ENCODE data around the gene KBTBD12.

The KBTBD12 gene

DNA sequence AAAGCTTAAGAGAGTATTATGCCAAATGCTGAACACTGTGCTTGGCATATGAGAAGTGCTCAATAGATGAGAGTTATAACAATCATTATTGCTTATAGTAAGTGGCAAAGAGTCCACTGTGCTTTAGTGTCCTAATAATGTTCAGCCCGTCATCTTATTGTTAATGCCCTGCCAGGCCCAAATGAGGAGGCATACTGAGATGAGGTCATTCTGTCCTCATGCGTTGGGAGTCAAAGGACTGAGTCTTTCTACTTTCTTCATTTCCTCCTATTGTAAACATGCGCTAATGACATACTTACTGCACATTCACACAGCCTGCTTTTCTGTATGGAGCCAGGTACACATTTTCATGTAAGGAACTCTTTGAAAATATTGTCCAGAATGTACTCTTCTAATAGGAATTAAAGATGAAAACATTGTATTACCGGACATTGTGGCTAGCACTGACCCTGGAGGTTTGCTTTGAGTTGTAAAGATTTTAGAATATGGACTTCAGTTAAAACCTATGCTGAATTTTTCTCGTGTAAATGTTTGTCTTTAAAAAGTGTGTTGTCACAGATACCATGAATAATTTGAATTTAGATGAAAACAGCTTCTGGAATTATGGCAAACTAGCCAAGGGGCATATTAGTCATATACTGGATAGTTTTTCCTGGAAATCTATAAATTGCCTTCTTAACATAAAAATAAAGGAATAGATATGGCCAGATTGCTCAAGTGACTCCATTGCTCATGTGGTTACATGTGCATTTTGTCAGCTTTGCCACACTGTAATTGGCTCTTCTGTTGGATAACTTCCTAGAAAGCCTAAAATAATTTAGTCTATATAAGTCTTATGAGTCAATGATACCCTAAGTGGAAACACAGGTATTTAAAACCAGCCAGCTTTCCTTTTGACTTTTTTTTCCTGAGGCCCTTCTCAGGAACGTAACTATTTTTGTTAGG is 38.3 kb downstream of the KBTBD12 start:
- no peak for DNase-seq (ENCODE audit: low read depth in 2 of 2)

- no peak for DNase-seq (ENCODE audit: low read depth in 2 of 2)
Measured at GRCh38 chr3:127954640-127955039, 39.6 kb downstream of the KBTBD12 start.

DNA sequence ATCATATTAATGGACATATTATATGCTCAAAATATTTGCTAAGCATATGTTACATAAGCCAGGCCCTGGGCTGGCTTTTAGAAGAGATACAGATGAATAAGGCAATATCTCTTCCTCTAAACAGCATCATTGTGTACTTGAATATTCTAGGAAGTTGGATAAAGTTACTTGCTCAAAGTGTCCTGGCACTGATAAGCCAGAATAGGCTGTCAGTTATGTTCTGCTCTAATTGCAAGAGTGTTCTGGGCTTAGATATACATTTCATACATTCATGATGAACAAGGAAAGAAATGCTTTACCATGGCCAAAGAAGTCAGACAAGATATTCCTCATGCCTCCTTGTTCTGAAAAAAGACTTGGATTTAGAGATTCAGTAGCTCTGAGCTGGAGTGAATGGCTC is 40.7 kb downstream of the KBTBD12 start:
- DNase-seq (ENCODE audit: low read depth in 2 of 2) = no peak

DNA sequence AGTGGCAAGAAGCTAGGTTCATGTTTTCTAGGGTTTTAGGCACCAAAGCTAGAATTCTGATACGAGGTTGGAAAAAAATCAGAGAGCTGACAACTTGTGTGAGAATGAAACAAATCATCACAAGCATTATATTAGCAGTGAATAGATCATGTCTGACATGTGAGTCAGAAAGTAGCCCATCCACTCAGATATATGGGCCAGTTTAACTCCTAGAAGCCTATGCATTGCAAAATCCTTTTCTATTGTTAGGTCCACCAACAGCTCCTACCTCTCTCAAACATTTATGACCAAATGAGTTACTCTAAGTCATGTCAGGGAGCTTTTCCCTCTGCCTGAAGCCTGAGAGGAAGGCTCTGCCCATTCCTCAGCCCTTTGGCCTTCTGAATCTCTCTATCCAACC is 44.0 kb downstream of the KBTBD12 start:
- DNase-seq (ENCODE audit: low read depth in 2 of 2) = no peak

DNA sequence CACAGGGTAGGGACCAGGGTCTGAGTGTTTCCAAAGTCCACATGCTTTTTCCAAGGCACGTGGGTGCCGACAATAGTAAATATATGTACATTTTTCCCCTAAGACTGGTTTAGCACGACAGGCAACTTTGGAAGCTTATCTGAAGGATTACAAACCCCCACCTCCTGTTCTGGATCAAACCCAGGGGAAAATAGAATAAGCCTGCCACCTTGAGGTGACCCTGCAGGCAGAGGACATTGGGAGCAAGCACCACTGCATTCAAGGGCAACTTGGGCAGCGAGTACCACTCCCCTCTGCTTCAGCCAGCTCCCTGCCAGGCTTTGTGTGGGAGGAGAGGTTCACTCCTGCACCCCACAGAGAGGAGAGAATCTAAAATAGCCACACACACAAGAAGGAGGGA is 44.8 kb downstream of the KBTBD12 start:
- no peak for DNase-seq (ENCODE audit: low read depth in 2 of 2)

DNA sequence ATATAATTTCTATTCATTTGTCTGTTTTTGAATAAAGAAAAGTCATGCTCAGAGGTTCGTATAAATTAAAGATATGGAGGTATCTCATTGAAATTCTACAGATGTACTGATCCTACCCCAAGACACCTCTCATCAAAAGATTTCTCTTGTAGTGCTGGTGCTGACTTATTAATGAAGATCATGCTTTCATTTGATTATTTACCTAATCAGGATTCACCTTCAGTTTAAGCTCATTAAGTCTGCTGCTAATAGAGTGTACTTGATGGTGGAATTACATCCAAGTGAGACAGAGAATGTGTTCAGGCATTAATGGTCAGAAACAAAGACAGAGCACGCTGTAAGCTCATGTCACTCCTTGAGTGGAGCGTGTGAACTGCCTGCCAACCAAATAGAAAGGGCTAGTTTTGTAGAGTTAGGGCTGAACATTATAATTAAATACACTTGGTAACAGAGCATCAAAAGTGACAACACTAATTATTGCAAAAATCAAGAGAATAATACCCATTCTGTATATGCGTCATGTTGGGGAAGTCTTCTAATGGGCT is 45.5 kb downstream of the KBTBD12 start:
- DNase-seq (ENCODE audit: low read depth in 2 of 2) = no peak

DNA sequence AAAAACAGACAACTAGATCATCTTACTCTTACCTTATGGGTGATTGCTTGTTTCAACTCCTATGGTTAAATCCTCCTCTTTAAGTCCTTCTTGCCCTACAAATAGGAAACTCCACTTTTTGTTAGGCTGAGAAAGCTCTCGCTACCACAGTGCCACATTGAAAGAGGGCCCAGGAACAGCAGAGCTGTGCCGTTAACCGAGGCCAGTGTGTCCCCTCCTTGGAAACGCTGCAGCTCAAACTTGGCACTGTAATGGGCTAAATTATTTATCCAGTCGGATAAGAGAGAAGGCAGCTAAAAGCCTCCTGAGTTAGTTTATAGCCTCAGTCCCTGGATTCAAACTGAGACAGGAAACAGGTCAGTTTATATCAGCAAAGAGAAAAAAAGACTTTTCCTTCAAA is 46.1 kb downstream of the KBTBD12 start:
- DNase-seq (ENCODE audit: low read depth in 2 of 2) = no peak

DNA sequence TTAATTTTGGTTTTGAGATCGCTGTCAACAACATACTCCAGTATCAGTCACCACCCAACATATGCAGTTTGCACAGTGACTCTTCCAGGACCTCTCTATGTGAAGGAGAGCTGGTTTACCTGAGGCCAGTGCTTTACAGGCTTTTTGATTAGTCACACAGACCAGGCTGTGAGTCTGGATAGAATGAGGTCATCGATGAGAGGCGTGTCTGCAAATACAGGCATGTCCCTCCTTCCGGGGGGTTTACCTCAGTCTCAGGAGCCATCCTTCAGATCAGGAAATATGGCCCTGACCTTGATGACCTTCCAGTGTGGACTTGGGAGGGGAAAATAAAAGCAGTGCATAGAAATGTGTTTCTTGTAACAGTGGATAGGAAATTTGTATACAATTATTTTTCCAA is 46.9 kb downstream of the KBTBD12 start:
- DNase-seq (ENCODE audit: low read depth in 2 of 2) = no peak

DNA sequence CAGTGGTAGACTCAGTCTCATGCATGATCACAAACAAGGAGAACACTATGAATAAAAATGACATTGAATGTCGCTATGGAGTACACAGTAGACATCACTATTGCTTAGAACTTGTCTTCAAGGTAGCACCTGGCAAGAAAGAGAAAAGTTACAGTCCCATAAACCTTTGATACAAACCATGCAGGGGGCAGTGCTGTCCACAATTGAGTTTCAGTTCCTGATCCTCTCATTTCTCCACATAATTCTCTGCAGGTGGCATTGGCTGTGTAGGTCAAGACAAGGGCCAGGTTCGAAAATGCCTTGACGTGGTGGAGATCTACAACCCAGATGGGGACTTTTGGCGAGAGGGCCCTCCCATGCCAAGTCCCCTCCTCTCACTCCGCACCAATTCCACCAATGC is 47.9 kb downstream of the KBTBD12 start:
- DNase-seq (ENCODE audit: low read depth in 2 of 2) = no peak

- no peak for DNase-seq (ENCODE audit: low read depth in 2 of 2)
Measured at GRCh38 chr3:127964053-127964452, 49.0 kb downstream of the KBTBD12 start.

DNA sequence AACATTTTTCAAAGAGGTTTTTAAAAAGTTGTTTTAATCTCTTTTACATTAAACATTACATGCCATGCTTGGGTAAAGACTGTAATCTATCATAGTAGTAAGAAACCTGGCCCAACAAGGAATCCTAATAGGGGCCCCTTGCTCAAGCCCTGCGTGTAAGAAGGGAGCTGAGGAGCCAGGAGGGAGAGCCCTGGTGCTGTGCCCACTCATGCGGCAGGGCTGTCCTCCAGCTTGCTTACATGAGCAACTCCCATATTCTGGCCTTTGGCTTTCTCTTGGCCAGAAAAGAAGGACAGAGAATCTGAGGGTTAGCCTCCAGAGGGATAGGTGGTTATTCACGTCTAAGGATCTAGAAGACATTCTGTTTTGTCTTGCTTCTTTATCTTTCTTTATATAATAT is 49.8 kb downstream of the KBTBD12 start:
- DNase-seq (ENCODE audit: low read depth in 2 of 2) = no peak

DNA sequence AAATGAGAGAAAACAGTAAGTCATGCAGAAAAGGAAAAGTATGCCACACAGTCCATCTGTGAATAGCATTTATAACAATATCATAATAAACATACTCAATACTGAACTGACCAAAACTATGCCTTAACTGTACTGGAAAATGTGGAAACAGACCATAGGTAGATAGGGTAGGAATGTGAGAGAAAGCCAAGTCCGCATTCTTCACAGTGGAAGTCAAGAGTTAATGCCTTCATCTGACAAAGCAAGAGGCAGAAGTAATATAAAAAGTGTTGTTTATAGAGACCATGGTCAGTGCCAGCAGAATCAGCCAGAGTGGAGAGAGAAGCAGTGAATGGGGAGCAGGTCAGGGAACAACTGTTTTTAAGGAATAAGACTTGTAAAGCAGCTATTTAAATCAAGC is 52.3 kb downstream of the KBTBD12 start:
- no peak for DNase-seq (ENCODE audit: low read depth in 2 of 2)

GRCh38 chr3:127970966-127971592 is 56.0 kb downstream of the KBTBD12 start:
- DNase-seq (ENCODE audit: low read depth in 2 of 2) = no peak

DNA sequence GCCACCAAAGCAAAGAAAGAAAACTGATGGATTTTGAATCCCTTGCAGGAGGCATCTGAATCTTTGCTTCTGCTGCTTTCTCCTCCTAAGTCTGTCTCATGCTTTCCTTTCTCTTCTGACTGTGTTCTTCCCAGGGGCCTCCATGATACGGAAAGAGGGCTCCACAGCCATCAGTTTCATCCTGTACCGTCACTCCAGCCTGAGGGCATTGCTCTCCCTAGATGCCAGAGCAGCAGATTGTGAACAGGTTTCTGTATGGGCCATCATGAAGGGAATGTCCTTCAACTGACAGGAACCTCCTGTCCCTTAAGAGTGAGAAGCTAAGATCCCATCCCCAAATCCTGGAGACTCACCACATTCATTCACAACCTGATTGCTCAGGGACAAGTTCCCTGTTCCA is 59.2 kb downstream of the KBTBD12 start:
- no peak for DNase-seq (ENCODE audit: low read depth in 2 of 2)

DNA sequence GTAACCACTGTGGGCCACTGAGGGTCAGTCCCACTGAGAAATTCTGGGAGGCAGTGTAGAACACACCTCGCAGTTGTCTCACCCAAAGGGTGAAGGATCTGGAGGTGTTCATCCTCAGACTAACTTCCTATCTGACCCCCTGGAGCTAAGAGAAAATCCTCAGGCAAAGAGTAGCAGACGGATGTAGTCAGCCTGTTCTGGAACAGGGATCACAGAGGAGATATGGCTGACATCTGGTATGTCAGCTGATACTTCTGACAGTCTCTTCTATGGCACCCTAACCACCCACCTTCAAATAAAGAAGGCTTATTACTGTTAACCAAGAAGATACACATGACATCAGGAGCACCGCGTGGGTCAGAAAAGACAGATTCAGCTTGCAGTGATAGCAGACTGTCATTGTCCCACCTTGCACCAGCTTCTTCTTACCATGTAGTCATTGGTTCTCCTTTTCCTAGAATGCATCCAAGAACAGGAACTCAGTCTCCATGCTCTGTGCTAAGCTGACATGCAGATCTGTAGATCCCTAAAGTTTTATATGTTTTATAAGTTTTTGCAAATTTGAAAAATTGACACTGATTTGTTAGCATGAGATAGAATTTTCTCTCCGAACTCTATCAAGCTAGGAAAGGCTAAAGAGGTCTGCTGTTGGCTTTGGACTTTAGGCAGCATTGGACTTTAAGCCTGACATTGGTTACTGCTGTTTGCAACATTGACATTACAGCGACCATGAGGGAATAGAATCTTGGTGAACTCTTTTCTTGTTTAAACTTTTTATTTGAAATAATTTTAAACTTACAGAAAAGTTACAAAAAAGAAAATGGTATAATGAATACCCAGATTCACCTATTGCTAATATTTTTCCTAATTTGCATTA is 60.4 kb downstream of the KBTBD12 start:
- no peak for DNase-seq (ENCODE audit: low read depth in 2 of 2)

DNA sequence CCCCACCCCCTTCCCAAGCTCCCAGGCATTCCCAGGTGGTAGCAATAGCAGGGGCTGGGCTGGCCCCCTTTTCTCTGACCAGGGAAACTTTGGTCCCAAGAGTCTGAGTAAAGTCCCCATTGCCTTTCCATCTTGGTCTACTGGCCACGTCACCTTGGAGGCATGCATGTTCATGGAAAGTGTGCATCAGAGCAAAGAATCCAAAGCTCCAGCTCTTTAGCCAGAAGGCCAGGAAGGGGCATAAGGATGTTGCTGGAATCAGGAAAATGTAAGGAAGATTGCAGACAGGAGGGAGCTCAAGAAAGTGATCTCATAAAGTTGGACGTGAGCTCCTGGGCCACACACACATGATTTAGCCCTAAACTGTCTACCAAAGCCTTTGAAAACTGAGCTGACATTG is 63.6 kb downstream of the KBTBD12 start:
- no peak for DNase-seq (ENCODE audit: low read depth in 2 of 2)

GRCh38 chr3:127979473-127979872 is 64.4 kb downstream of the KBTBD12 start:
- DNase-seq (ENCODE audit: low read depth in 2 of 2) = no peak

GRCh38 chr3:127981097-127981496 is 66.1 kb downstream of the KBTBD12 start:
- no peak for DNase-seq (ENCODE audit: low read depth in 2 of 2)

- DNase-seq (ENCODE audit: low read depth in 2 of 2) = no peak
Measured at GRCh38 chr3:127982155-127982554, 67.1 kb downstream of the KBTBD12 start.

DNA sequence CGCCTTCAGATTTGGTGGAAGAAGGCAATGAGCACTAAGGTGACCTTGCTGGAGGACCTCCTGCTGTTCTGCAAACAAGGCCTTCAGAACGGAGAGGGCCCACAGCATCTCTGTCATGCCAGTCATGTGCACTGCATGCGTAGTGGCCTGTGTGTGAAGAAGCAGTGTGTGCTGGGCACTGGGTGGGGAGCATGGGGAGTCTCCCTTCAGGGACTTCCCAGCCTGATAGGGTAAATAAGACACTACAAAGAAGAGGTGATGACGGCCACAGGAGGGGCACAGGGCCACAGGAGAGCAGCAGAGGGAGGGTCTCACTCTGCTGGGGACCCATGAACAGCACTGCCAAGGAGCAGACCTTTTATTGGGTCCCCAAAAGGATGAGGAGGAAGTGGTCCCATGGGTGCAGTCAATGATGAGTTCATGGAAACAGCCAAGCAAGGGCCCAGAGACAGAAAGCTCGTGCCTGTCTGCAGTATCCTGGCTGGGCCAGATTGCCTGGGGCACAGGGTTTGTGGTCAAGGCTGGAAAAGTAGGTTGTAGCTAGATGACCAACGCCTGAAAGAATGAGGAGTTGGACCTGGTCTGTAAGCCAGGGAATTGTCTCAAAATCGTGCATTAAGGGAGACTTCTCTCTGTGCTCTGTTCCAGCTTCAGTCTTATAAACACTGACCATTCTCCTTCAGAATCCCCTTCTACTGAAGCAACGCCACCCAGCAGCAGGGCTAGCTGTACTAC is 69.4 kb downstream of the KBTBD12 start:
- DNase-seq (ENCODE audit: low read depth in 2 of 2) = no peak

- DNase-seq (ENCODE audit: low read depth in 2 of 2) = no peak
Measured at GRCh38 chr3:127985216-127985615, 70.2 kb downstream of the KBTBD12 start.
